Suprapubic skin (tissue), 3 donors: Measurements from ENCODE around the gene KCNN1.

Source experiments
- CTCF ChIP-seq, 2 donors: fragments of 200-600 bp in 1 of 2; fragments of 450-650 bp in 1 of 2; sonication (generic) in 1 of 2; IDR thresholded peaks; one replicate each; pipeline ENCODE4 v1.5.1; 2016 to 2019; ENCODE audit warnings: antibody characterized with exemption in 2 of 2, mild to moderate bottlenecking in 1 of 2, moderate library complexity in 1 of 2
- EP300 ChIP-seq: sonication (generic); formaldehyde crosslinking; IDR thresholded peaks from one replicate; pipeline ENCODE4 v1.6.1; 2017; ENCODE audit warnings: antibody characterized with exemption
- POLR2A ChIP-seq, 2 donors: fragments of 450-650 bp; IDR thresholded peaks; one replicate each; pipeline ENCODE4 v1.6.1; 2017; ENCODE audit warnings: antibody characterized with exemption in 2 of 2, mild to moderate bottlenecking in 2 of 2, moderate library complexity in 2 of 2

- TF ChIP-seq CTCF (IDR thresholded peaks at IDR 0.05) (no peak), POLR2A (IDR thresholded peaks at IDR 0.05) (no peak), EP300 (no peak)
These were observed 23.4 kb upstream of the KCNN1 start for GRCh38 chr19:17943274-17944221.
